Measurements from ENCODE around the gene SCAMP1. TPM values are rescaled to one million over a fixed set of nuclear protein-coding genes. Genes with fewer than 3 reads are reported as not detected.
A peak's percentile ranks its signal among the peaks of the same experiment; 100 is the strongest.

SCAMP1 gene
- total and polyA plus RNA-seq, 2 of the 13 experiments (the other 11 are each of a cell fraction or from before 2014, with no cell fraction given): 18.2 to 33.7 TPM

- TF ChIP-seq RFX1 (IDR thresholded peaks at IDR 0.05): peak; percentile 40; the same call in 1 of the 2 replicates
- TF ChIP-seq ZNF510 (CRISPR knock-in tag; IDR thresholded peaks at IDR 0.05; ENCODE audit: low read depth): no peak
- TF ChIP-seq NCOA1 (CRISPR knock-in tag; IDR thresholded peaks at IDR 0.05): no peak
Measured at GRCh38 chr5:78360924-78361630, 660 bp downstream of the SCAMP1 start (continued).

- POLR2A ChIA-PET: interaction anchor here (2.1 kb wide), 1 partner anchor 67 kb away, joined by 39 read pairs; the partner anchor contains the start of gene AP3B1
- no peak for DNase-seq (ENCODE audit: low spot score)
- intact Hi-C loops (cut with micrococcal nuclease; ENCODE audit: unreplicated experiment): loop anchor here (2.0 kb wide), 1 partner anchor 41 kb away; no protein-coding TSS in a partner anchor
- Histone ChIP-seq H2AFZ (ENCODE audit: low read length) (no peak overlapping the region), H3K79me2 (ENCODE audit: insufficient read depth, low read length) (peaks cover 43% of the 10 kb centered on the region), H3K4me3 (replicated peaks in 1 of 3; ENCODE audit: insufficient read depth in 1 of 3, low read depth in 2 of 3, low read length in 3 of 3) (peak overlapping the region; percentile 93 to 99 (median 96)), H3K27me3 (ENCODE audit: control insufficient read depth in 1 of 2, insufficient read depth in 2 of 2, low read length in 2 of 2) (no peaks in the 10 kb centered on the region; a peak in 1 of 5 replicates), H3K9me3 (ENCODE audit: low read length) (no peaks in the 10 kb centered on the region), H3K4me1 (ENCODE audit: insufficient read depth, low read length) (peaks cover 32% of the 10 kb centered on the region), H4K20me1 (ENCODE audit: insufficient read depth, low read length) (no peaks in the 10 kb centered on the region), H3K36me3 (replicated peaks in 1 of 2; ENCODE audit: control insufficient read depth in 1 of 2, insufficient read depth in 2 of 2, low read length in 2 of 2) (no peaks in the 10 kb centered on the region), H3K4me2 (ENCODE audit: low read depth, low read length) (peak overlapping the region; percentile 91), H3K9ac (ENCODE audit: insufficient read depth, low read depth, low read length) (peak overlapping the region; percentile 90), H3K27ac (ENCODE audit: extremely low read length, insufficient read depth, low read length) (peak overlapping the region; percentile 86)
- in situ Hi-C loops (cut with HindIII; ENCODE audit: extremely low pct_ligation_motif_present, low pct_unique_long_range_greater_than_20kb): loop anchor here (5.0 kb wide), 1 partner anchor 69 kb away; the partner anchor contains the start of gene AP3B1
- no peak for ATAC-seq
- CTCF ChIA-PET (ENCODE audit: low intra/inter-chr PET ratio, low total read pairs): no interaction called here
- TF ChIP-seq ZNF296 (CRISPR knock-in tag; conservative IDR thresholded peaks at IDR 0.05): no peak
- TF ChIP-seq ZBTB8A (CRISPR knock-in tag; IDR thresholded peaks at IDR 0.05; ENCODE audit: borderline replicate concordance, low read depth): no peak
- TF ChIP-seq SP140L (CRISPR knock-in tag; IDR thresholded peaks at IDR 0.05; ENCODE audit: borderline replicate concordance): no peak
- TF ChIP-seq ZNF18 (CRISPR knock-in tag; IDR thresholded peaks at IDR 0.05; ENCODE audit: insufficient replicate concordance): no peak
- no peak for TF ChIP-seq ZNF280B (CRISPR knock-in tag; IDR thresholded peaks at IDR 0.05; ENCODE audit: borderline replicate concordance)
- TF ChIP-seq HNF4A (CRISPR knock-in tag; IDR thresholded peaks at IDR 0.05): no peak
- no peak for TF ChIP-seq PREB (CRISPR knock-in tag; IDR thresholded peaks at IDR 0.05)
- no peak for TF ChIP-seq SMAD3 (CRISPR knock-in tag; IDR thresholded peaks at IDR 0.05)
- no peak for TF ChIP-seq ZNF264 (CRISPR knock-in tag; IDR thresholded peaks at IDR 0.05)
- TF ChIP-seq ZNF451 (CRISPR knock-in tag; IDR thresholded peaks at IDR 0.05): no peak
- TF ChIP-seq ZNF460 (CRISPR knock-in tag; IDR thresholded peaks at IDR 0.05; ENCODE audit: borderline replicate concordance): no peak
- no peak for TF ChIP-seq ZNF567 (CRISPR knock-in tag; IDR thresholded peaks at IDR 0.05; ENCODE audit: borderline replicate concordance)
- no peak for TF ChIP-seq ZNF629 (CRISPR knock-in tag; conservative IDR thresholded peaks at IDR 0.05)
- 6% methylated on average over 3 of the region's 3 CpGs for WGBS (ENCODE audit: low lambda C conversion rate)
- no TSS peak for BruUV-seq (replicated peaks)
- no peak for FAIRE-seq
Measured at GRCh38 chr5:78361631-78361993, 1.2 kb downstream of the SCAMP1 start.

All from HepG2 (cell line).